Thyroid gland (tissue), 4 donors: ENCODE results near the gene RNF40. TPM values are rescaled to one million over a fixed set of nuclear protein-coding genes. Genes with fewer than 3 reads are reported as not detected.
A peak's percentile ranks its signal among the peaks of the same experiment; 100 is the strongest.

Source experiments
- DNase-seq, 2 donors: peaks; one replicate each; pipeline ENCODE4 v3.0.0-alpha.2; 2019
- H3K27ac ChIP-seq, 3 donors: fragments of 200-600 bp; sonication (generic); 1 replicate in 2 of 3; 2 replicates in 1 of 3; pipeline ENCODE4 v1.5.1; 2016 to 2019; ENCODE audit warnings: mild to moderate bottlenecking in 1 of 3, moderate library complexity in 1 of 3
- H3K27me3 ChIP-seq: fragments of 200-600 bp; sonication (generic); one replicate; pipeline ENCODE4 v1.5.1; 2019
- H3K36me3 ChIP-seq, 2 donors: fragments of 200-600 bp; sonication (generic); one replicate each; pipeline ENCODE4 v1.5.1; 2016 to 2019
- H3K4me1 ChIP-seq, 2 donors: fragments of 200-600 bp; sonication (generic); one replicate each; pipeline ENCODE4 v1.5.1; 2017 to 2019
- H3K4me3 ChIP-seq, 3 donors: fragments of 200-600 bp; sonication (generic); replicated peaks in 1 of 3; 1 replicate in 2 of 3; 2 replicates in 1 of 3; pipeline ENCODE4 v1.5.1; 2016; ENCODE audit warnings: mild to moderate bottlenecking in 1 of 3
- H3K9me3 ChIP-seq: fragments of 200-600 bp; sonication (generic); one replicate; pipeline ENCODE4 v1.5.1; 2017
- POLR2A ChIP-seq, 2 donors: fragments of 450-650 bp; IDR thresholded peaks; one replicate each; pipeline ENCODE4 v1.6.1; 2017; ENCODE audit warnings: antibody characterized with exemption in 2 of 2, mild to moderate bottlenecking in 2 of 2, moderate library complexity in 1 of 2
- WGBS, 2 donors: methylation state at CpG; one replicate each; pipeline ENCODE4 v1.1.5; 2017; 5-methylcytosine and 5-hydroxymethylcytosine counted together
- intact Hi-C: fragments of 100-400 bp; cut with DNase I; formaldehyde crosslinking; loops from one replicate; pipeline ENCODE4 v1.15.1; 2023
- total RNA-seq, 4 donors: library from RNA; depleted of rRNA; stranded (reverse); fragments of >200 nt; gene quantifications; one replicate each; pipeline ENCODE4 v1.2.3, GENCODE V29; 2016
- TF ChIP-seq, protein P1 (sequence below), 6 experiments: fragments of 200-600 bp in 3 of 6; fragments of 450-650 bp in 3 of 6; sonication (generic) in 3 of 6; IDR thresholded peaks; one replicate each; pipeline ENCODE4 v1.5.1; 2016 to 2019; ENCODE audit warnings: antibody characterized with exemption in 6 of 6, mild to moderate bottlenecking in 2 of 6, inconsistent platforms in 1 of 6, moderate library complexity in 1 of 6

RNF40 gene
- total RNA-seq, 4 donors from 2014 or later, result 105 to 147 (median 113) TPM

DNA sequence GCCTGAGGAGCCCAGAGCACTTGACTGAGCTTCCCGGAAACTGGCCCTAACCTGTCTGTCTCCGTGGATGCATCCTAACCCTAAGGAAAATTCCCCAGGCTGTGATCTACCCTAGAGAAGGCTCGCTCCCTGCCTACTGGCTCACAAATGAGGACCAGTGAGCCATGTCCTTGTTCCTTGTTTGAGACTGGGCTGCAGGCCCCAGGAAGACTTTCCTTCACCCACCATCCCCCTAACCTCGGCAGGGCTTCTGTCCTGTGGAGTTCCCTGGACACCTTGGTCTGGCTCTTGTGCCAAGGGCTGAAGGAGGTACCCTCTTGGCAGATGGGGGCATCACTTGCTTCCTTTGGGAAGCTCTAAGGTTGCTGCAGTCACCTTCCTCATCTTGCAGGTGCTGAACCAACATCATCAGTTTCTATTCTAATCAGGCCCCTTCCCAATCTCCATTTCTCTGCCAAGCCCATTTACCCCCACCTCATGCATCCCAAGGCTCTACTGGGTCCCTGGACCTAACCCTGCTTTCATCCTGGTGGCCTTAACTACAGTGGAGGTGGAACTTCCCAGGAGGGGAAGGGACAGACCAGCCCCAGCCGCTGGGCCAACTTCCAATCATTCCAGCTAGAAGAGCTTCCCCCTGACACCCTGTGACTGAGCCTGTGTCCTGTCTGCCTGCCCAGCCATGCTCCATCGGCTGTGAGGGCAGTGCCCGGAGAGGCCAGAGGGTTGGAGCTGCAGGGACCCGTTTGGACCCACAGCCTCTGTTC lies 12.4 kb downstream of the RNF40 start:
- Histone ChIP-seq H3K4me1 (peaks cover 10 to 16% of the 10 kb centered on the region in 2 donors), H3K27ac (peak overlapping the region in 2 of 3 donors; percentile 78 to 90), H3K9me3 (no peaks in the 10 kb centered on the region), H3K4me3 (peak overlapping the region in 1 of 3 donors; percentile 73), H3K27me3 (no peaks in the 10 kb centered on the region), H3K36me3 (peaks cover 38 to 41% of the 10 kb centered on the region in 2 donors)
- peak; percentile 44 to 56 for DNase-seq
- 51 to 52% methylated on average over 7 to 8 of the region's 8 CpGs for WGBS, 2 donors
- intact Hi-C loops, result no loop called here
- TF ChIP-seq, protein P1, sequence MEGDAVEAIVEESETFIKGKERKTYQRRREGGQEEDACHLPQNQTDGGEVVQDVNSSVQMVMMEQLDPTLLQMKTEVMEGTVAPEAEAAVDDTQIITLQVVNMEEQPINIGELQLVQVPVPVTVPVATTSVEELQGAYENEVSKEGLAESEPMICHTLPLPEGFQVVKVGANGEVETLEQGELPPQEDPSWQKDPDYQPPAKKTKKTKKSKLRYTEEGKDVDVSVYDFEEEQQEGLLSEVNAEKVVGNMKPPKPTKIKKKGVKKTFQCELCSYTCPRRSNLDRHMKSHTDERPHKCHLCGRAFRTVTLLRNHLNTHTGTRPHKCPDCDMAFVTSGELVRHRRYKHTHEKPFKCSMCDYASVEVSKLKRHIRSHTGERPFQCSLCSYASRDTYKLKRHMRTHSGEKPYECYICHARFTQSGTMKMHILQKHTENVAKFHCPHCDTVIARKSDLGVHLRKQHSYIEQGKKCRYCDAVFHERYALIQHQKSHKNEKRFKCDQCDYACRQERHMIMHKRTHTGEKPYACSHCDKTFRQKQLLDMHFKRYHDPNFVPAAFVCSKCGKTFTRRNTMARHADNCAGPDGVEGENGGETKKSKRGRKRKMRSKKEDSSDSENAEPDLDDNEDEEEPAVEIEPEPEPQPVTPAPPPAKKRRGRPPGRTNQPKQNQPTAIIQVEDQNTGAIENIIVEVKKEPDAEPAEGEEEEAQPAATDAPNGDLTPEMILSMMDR (IDR thresholded peaks at IDR 0.05), result no peak
- TF ChIP-seq POLR2A (IDR thresholded peaks at IDR 0.05), result no peak

DNA sequence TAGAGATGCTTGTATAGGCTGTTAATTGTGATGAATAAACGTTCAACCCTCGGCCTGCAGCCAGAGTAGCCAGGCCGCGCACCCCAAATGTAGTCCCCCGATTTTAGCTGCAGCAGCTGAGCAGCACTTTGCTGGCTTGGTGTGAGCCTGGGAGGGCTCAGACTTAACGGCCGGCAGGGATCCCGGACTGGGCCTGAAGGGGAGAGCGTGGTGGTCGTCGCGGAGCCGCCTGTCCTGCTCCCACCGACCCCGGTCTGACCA lies 12.9 kb downstream of the RNF40 start:
- Histone ChIP-seq H3K36me3 (peaks cover 33 to 36% of the 10 kb centered on the region in 2 donors), H3K27me3 (no peaks in the 10 kb centered on the region), H3K27ac (peak overlapping the region in 2 of 3 donors; percentile 78 to 90), H3K9me3 (no peaks in the 10 kb centered on the region), H3K4me1 (peaks cover 10 to 16% of the 10 kb centered on the region in 2 donors), H3K4me3 (peak overlapping the region in 2 of 3 donors; percentile 71 to 73)
- DNase-seq, result no peak
- intact Hi-C loops, result no loop called here
- no peak for TF ChIP-seq POLR2A (IDR thresholded peaks at IDR 0.05)
- TF ChIP-seq, protein P1 (IDR thresholded peaks at IDR 0.05), result no peak
- 12% methylated on average over 15 of the region's 15 CpGs; no CpG with 5 or more reads in 1 of the 2 donors for WGBS, 2 donors

DNA sequence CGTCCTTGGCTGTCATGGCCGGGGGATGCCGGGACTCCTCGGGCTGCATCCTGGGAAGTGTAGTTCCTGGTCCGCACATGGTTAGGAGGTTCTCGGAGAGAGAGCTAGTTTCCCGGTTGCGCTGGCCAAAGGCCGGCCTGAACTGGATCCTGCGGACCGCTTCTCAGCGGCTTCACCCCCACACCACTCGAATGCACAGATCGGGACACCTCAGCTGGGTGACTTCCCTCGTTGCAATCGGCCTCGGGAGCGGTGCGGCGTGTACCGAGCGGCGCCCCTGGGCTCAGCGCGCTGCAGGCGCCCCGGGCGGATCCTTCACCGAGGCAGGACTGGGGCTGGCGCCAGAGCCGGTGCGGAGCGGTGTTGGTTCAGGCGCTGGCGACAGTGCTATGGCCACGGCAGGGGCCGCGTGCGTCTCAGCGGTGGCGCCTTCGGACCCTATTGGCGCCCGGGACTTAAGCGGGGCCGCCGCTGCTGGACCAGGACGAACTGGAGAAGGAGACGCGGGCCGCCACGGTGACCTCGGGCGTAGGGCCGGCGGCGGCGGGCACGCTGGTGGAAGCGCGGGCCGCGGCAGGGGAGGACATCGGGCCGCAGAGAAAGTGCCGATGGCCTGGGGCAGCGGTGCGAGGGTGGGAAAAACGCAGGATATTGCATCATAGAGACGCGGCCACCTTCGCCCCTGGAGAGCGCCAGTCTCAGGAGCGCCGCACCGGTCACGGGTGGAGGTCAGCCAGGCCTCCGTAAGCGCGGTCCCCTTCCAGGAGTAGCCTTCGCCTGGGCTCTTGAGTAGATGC lies 13.5 kb downstream of the RNF40 start:
- intact Hi-C loops, result no loop called here
- H3K27ac ChIP-seq, result peak overlapping the region; percentile 78 to 90 (median 78)
- H3K36me3 ChIP-seq, result peaks cover 27 to 31% of the 10 kb centered on the region in 2 donors
- no peaks in the 10 kb centered on the region for H3K27me3 ChIP-seq
- peak; percentile 84 to 89 for DNase-seq
- H3K4me3 ChIP-seq, result peak overlapping the region; percentile 13 to 73 (median 71)
- H3K4me1 ChIP-seq, result peaks cover 10 to 16% of the 10 kb centered on the region in 2 donors
- no peaks in the 10 kb centered on the region for H3K9me3 ChIP-seq
- 0% methylated on average over 12 to 19 of the region's 81 CpGs for WGBS, 2 donors
- TF ChIP-seq POLR2A (IDR thresholded peaks at IDR 0.05), result peak in 1 of 2 donors; percentile 58
- TF ChIP-seq, protein P1 (IDR thresholded peaks at IDR 0.05), result no peak

DNA sequence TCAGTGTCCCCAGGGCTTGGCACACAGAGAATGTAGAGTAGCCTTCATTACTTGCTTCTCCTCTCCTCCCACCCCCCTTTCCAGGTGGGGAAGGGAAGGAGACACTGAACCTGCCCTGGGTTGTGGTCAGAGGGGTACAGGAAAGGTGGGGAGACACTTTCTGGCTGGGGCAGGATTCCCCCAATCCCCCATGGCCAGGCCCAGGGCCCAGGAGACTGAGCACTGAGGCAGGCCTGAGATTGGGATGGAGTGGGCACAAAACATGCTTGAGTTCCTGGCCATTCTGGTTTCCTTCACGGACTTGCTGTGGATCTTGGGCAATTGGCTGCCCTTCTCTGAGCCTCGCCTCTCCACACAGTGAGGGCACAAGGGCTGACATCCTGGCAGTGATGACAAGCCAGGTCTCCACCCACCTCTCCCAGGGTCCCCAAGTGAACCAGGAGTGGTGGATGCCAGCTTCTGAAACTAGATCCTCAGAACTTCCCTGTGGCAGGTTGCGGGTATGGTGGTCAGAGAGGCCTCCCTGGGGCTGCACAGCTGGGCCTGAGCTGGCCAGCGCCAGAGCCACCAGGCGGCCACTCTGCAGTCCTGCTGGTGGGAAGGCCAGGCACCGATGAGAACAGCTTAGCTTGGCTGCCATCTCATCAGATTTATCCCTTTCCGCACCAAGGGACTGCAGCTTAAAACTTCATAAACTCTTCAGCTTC lies 15.6 kb downstream of the RNF40 start:
- Histone ChIP-seq H3K36me3 (peaks cover 18 to 28% of the 10 kb centered on the region in 2 donors), H3K4me3 (no peak overlapping the region), H3K9me3 (no peaks in the 10 kb centered on the region), H3K4me1 (peaks cover 10 to 16% of the 10 kb centered on the region in 2 donors), H3K27ac (peak overlapping the region in 1 of 3 donors; percentile 38), H3K27me3 (no peaks in the 10 kb centered on the region)
- DNase-seq, result no peak
- 67 to 93% methylated on average over 2 to 7 of the region's 7 CpGs for WGBS, 2 donors
- TF ChIP-seq, protein P1 (IDR thresholded peaks at IDR 0.05), result no peak
- TF ChIP-seq POLR2A (IDR thresholded peaks at IDR 0.05), result no peak
- intact Hi-C loops, result no loop called here
